Right cardiac atrium (tissue), 5 donors: Measurements from ENCODE around the gene PGLYRP1. TPM values are rescaled to one million over a fixed set of nuclear protein-coding genes. Genes with fewer than 3 reads are reported as not detected.

Source experiments
- ATAC-seq, 2 donors: fragments of 200-7000 bp; cut with Tn5 transposase; one replicate each; pipeline versions ENCODE4 v1.8.0 to v1.9.1; 2020; ENCODE audit warnings: moderate library complexity in 2 of 2, mild to moderate bottlenecking in 1 of 2
- DNase-seq, 3 donors: peaks; one replicate each; pipeline ENCODE4 v3.0.0-alpha.2; 2020
- H3K27ac ChIP-seq: one replicate; pipeline ENCODE4 v1.5.1; 2013; ENCODE audit warnings: mild to moderate bottlenecking, low read length, control low read depth, moderate library complexity
- H3K27me3 ChIP-seq: one replicate; pipeline ENCODE4 v1.6.1; 2013; ENCODE audit not compliant: control insufficient read depth, insufficient read depth
- H3K4me1 ChIP-seq: one replicate; pipeline ENCODE4 v1.6.1; 2013; ENCODE audit warnings: low read length; ENCODE audit not compliant: control insufficient read depth, insufficient read depth
- H3K4me3 ChIP-seq: one replicate; pipeline ENCODE4 v1.5.1; 2013; ENCODE audit warnings: low read length, control low read depth
- H3K9me3 ChIP-seq: one replicate; pipeline ENCODE4 v1.6.1; 2013; ENCODE audit warnings: low read length; ENCODE audit not compliant: control insufficient read depth
- WGBS: extraction: QIAGEN DNeasy Blood & Tissue Kit; methylation state at CpG from one replicate; pipeline ENCODE4 v1.1.7; 2013; 5-methylcytosine and 5-hydroxymethylcytosine counted together
- intact Hi-C, 4 donors: fragments of 100-400 bp; cut with DNase I; formaldehyde crosslinking; loops; one replicate each; pipeline versions ENCODE4 v1.11.0 to v1.14.0; 2022 to 2023
- polyA plus RNA-seq: library from polyadenylated mRNA; stranded (reverse); fragments of 200-250 nt; gene quantifications from one replicate; pipeline ENCODE4 v1.2.3, GENCODE V29; 2013
- total RNA-seq, 4 donors: library from RNA; stranded (reverse); fragmentation: NEBNext Ultra II Directional; extraction: Animal tissue kit (Norgen Biotek cat#: 25700); gene quantifications; one replicate each; pipeline ENCODE4 v1.2.1, GENCODE V29; 2021
- donor health status: healthy with polysubstance abuse.
- donor health status: DM: no; HTN: yes; CAD: no.
- donor health status: DM: no; HTN: no; CAD: no.
- donor health status: DM: no; HTN: yes; CAD: no; lungs with severe emphysema.
- donor health status: DM: yes; HTN: yes; CAD: no.

PGLYRP1 gene
- total and polyA plus RNA-seq, 5 donors: not detected

DNA sequence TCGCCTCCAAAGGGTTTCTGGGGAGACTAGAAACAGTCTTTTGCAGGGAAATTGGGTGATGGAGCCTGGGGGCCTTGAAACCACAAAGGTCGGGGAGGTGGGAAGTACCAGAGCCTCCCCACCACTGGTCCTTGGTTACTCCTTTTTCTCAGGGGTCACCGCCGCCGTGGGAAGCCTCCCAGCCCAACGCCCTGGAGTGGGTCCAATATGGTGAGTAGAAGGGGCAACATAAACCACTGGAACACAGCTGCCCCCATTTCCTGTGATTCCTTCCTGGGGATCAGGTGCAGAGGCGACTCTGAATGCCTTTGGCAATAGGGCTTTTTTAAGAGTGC lies 5.8 kb downstream of the PGLYRP1 start:
- DNase-seq (no peak), ATAC-seq (peak in 1 of 2 donors; percentile 2)
- H3K4me1 ChIP-seq: peaks cover 4% of the 10 kb centered on the region
- WGBS: 41% methylated on average over 7 of the region's 7 CpGs
- no peak overlapping the region for H3K27ac ChIP-seq
- H3K27me3 ChIP-seq: no peaks in the 10 kb centered on the region
- H3K4me3 ChIP-seq: no peak overlapping the region
- intact Hi-C loops: no loop called here
- no peaks in the 10 kb centered on the region for H3K9me3 ChIP-seq

DNA sequence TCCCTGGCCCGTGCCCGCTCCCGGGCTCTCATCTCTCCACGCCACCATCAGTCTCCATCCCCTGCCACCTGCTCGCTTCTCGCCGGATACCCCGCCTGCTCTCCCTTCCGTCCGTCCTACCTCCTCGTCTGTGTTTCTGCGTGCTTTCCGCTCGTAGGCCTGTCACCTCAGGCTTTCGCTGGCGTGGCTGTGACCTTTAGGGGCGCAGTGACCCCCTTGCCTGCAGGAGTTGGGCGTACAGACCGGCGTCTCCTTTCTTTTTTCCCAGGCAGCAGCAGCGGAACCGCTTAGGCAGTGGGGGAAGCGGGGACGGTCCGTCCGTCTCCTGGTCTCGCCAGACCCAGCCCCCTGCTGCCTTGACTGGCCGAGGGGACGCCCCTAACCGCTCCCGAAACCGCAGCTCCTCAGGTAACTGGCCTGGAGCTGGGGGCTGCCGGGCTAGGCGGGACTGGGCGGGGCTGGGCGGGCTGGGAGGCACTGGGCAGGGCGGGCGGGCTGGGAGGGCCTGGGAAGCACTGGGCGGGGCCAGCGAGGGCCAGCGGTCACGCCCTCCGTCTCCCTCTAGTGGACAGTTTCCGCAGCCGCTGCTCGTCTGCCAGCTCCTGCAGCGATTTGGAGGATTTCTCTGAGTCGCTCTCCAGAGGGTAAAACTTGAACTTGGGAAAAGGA lies 6.3 kb downstream of the PGLYRP1 start:
- under 1% methylated on average over 48 of the region's 48 CpGs for whole genome bisulfite sequencing
- ATAC-seq (peak; percentile 81 to 83), DNase-seq (peak; percentile 80 to 92 (median 91))
- Histone ChIP-seq H3K27ac (no peak overlapping the region), H3K9me3 (no peaks in the 10 kb centered on the region), H3K4me1 (peaks cover 4% of the 10 kb centered on the region), H3K4me3 (peak overlapping the region; percentile 94), H3K27me3 (no peaks in the 10 kb centered on the region)
- intact Hi-C loops: no loop called here

DNA sequence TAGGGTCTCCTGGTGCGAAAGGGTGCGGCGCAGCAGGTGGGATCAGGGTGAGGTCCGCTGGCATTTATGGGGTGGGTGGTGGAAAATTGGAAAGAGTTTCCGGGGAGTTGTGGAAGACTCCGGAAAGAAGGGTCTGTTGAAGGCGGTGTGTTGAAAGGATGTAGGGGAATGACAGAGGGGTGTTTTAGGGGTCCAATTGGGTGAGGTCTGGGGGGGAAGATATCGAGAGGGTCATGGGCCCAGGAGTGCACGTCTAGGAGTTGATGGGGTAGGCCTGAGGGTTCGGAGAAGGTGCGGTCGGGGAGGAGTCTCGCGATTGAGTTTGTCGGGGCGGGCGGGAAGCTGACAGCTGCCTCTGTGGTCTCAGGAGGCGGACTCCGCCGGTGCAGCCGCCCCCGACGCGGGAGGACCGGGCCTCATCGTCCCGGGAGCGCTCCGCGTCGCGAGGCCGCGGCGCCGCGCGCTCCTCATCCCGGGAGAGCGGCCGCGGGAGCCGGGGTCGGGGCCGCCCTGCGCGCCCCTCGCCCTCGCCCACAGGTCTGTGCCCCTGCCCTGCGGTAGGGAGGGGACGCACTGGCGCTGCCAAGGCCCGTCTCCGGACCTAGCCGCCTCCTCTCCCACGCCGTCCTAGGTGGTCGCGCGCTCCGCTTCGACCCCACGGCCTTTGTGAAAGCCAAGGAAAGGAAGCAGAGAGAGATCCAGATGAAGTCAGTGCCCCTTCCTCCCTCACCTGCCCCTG lies 7.0 kb downstream of the PGLYRP1 start:
- H3K27me3 ChIP-seq: no peaks in the 10 kb centered on the region
- intact Hi-C loops: no loop called here

DNA sequence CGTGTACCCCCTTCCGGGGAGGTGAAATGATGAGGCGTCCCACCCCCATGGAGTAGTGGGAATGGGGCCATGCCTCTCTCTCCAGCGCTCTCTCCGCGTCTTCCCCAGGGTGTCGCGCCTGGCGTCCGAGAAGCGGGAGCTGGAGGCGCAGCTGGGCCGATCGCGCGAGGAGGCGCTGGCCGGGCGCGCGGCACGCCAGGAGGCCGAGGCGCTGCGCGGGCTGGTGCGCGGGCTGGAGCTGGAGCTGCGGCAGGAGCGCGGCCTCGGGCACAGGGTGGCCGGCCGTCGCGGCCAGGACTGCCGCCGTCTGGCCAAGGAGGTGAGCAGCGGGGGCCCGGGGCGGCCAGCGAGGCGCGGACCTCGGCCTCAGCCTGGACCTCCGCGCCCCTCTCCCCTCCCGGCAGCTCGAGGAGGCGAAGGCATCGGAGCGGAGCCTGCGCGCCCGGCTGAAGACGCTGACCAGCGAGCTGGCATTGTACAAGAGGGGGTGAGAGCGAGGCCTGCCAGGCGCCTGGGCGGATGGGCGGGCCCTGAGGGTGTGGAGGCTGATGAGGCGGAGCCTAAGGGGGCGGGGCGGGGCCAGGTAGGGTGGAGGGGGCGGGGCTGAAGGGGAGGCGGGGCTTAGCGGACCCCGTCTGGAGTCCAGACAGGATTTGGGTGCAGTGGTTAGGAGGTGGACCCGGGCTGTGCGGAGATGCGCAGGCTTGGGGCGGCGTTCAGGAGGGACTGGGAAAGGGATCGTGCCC lies 7.7 kb downstream of the PGLYRP1 start:
- ATAC-seq: peak; percentile 64 to 70
- intact Hi-C loops: no loop called here
- Histone ChIP-seq H3K27ac (no peak overlapping the region), H3K4me1 (peaks cover 4% of the 10 kb centered on the region), H3K4me3 (peak overlapping the region; percentile 94), H3K27me3 (no peaks in the 10 kb centered on the region), H3K9me3 (no peaks in the 10 kb centered on the region)
- DNase-seq: peak; percentile 65 to 86 (median 83)
- 6% methylated on average over 74 of the region's 74 CpGs for WGBS

More for the DNA sequence above, 7.0 kb downstream of the PGLYRP1 start:
- no peaks in the 10 kb centered on the region for H3K9me3 ChIP-seq
- ATAC-seq (peak; percentile 17 to 20), DNase-seq (peak in 1 of 3 donors; percentile 60)
- H3K27ac ChIP-seq: no peak overlapping the region
- whole genome bisulfite sequencing: 4% methylated on average over 63 of the region's 63 CpGs
- H3K4me3 ChIP-seq: peak overlapping the region; percentile 94
- H3K4me1 ChIP-seq: peaks cover 4% of the 10 kb centered on the region

DNA sequence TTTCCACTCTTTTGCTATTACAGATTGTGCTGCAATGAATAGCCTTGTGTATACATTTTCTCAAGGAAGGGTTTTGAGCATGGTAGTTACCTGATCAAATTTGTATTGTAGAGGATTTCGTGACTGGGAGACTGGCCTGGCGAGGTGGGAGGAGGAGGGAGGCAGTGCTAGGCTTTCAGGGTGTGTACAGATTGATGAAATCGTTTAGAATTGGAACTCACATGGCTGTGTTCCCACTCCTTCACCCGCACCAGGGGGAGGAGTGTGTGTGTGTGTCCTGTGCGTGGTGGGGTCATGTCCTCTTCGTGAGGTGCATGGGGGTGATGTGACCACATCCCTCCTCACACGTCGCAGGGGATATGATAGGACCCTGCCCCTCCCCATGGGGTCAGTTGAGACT lies 8.3 kb downstream of the PGLYRP1 start:
- WGBS: 51% methylated on average over 8 of the region's 8 CpGs
- Histone ChIP-seq H3K27me3 (no peaks in the 10 kb centered on the region), H3K9me3 (no peaks in the 10 kb centered on the region), H3K27ac (no peak overlapping the region), H3K4me1 (peaks cover 4% of the 10 kb centered on the region), H3K4me3 (no peak overlapping the region)
- ATAC-seq: no peak
- DNase-seq: no peak
- intact Hi-C loops: no loop called here

DNA sequence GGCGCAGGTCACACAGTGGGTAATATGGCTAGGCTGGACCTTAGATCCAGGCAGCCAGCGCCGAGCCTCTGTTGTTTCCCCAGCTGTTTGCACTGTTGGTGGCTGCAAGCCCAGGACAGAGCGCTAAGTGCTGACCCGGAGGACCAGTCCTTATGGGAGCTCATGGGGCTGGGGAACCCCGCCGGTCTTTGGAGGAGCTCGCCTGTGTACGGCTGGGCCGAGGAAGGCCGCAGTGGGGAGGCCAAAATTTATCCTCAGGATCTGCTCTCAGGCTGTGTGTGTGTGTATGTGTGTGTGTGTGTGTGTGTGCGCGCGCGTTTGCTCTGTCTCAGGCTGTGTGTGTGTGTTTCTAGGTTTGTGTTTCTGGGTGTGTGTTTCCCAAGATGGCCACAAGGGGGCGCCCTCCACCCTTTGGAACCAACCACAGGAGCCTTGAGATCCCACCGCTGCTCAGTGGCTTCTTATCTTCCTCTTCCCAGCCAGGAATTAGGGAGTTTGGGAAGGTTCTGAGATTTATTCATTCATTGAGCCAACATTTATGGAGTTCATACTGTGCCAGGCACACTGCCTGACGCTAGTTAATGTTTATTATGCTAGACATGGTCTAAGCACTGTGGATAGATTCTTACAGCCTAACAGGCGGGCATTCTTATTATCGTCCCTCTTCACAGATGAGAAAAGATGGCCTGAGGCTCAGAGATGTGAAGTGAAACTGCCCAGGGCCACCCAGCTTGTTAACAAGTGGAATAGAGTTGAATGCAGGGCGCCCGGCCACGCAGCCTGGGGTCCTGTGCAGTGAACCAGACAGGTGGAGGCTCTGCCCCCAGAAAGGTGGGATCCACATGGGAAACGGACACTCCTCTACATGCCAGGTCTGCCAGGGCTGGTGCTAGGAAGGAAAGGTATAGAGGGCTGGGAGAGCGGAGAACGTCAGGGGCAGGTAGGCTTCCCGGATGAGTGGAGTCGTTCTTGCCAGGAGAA lies 13.0 kb downstream of the PGLYRP1 start:
- H3K27me3 ChIP-seq: no peaks in the 10 kb centered on the region
- H3K4me1 ChIP-seq: peaks cover 1% of the 10 kb centered on the region
- H3K4me3 ChIP-seq: no peak overlapping the region
- peak; percentile 59 to 80 (median 78) for DNase-seq
- intact Hi-C loops: no loop called here
- no peak overlapping the region for H3K27ac ChIP-seq
- no peaks in the 10 kb centered on the region for H3K9me3 ChIP-seq
- WGBS: 62% methylated on average over 28 of the region's 28 CpGs
- ATAC-seq: peak; percentile 69 to 82

DNA sequence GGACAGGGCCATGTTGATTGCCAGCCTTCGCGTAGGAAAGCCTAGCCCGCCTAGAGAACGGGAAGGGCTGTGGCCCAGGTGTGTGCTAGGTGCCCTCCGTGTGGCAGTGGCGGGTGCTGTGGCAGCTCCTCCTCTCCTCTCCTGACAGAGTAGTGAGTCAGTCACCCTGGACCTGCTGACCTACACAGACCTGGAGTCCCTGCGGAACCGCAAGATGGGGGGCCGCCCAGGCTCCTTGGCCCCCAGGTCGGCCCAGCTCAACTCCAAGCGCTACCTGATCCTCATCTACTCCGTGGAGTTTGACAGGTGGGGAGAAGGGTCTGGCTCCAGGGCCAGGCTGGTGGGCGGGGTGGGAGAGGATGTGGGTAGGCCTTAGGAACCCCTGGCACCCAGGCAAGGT lies 16.4 kb downstream of the PGLYRP1 start:
- H3K27me3 ChIP-seq: no peaks in the 10 kb centered on the region
- DNase-seq (no peak), ATAC-seq (no peak)
- H3K4me1 ChIP-seq: no peaks in the 10 kb centered on the region
- WGBS: 95% methylated on average over 13 of the region's 13 CpGs
- intact Hi-C loops: no loop called here
- no peak overlapping the region for H3K27ac ChIP-seq
- no peak overlapping the region for H3K4me3 ChIP-seq
- no peaks in the 10 kb centered on the region for H3K9me3 ChIP-seq

DNA sequence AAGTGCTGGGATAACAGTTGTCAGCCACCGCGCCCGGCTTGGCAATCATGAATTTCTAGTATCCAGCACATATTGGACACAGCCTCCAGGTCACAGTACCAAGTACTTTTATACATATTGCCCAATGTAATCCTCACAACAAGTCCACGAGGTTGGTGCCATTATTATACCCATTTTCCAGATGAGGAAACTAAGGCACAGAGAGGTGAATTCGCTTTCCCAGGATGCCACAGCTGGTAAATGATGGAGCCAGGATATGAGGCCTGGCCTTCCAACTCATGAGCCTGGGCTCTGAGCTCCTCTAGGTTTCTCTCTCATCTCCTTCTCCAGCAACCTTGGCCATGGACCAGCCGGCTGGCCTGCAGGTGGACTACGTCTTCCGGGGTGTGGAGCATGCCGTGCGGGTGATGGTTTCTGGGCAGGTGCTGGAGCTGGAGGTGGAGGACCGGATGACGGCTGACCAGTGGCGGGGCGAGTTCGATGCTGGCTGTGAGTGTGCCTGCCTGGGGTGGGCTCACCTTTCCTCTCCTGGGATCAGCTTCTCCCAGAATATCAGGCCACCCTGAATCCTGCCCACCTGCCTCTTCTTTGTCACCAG lies 20.1 kb downstream of the PGLYRP1 start:
- 95% methylated on average over 15 of the region's 15 CpGs for WGBS
- Histone ChIP-seq H3K4me1 (peaks cover 2% of the 10 kb centered on the region), H3K27ac (no peak overlapping the region), H3K4me3 (no peak overlapping the region), H3K9me3 (no peaks in the 10 kb centered on the region), H3K27me3 (no peaks in the 10 kb centered on the region)
- no peak for DNase-seq
- ATAC-seq: no peak
- intact Hi-C loops: no loop called here

DNA sequence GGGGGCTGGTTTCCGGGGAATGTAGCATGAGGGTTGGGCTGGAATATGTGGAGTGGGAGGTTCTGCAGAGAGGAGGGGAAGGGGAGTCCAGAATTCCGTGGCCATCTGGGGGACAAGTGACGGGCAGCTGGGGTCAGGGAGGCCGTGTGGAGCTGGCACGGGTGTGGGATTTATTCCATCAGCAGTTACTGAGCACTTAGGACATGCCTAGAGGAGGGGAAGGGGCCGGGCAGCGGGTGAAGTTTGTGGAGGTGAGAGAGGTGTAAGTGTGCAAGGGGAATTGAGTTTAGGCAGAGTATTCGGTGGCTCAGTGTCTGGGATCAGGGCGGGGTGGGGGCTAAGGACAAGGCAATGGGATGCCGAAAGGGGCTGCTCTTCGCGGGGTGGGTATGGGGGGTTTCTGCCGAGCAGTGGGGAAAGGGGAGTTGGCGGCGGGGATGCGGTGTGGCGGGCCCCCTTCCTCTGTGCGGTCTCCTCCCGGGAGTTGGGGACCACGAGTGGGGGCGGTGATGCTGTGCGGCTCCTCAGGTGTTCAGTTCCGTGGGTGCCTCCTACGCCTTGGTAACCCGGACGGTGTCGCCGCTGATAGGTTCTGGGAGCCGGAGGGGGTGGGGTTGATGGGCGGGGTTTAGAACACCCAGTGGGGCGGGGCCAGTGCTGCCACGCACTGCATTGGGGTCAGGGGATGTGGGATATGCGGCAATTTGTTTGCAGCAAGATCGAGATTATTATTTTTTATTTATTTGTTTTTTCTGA lies 22.2 kb downstream of the PGLYRP1 start:
- WGBS: 6% methylated on average over 34 of the region's 34 CpGs
- peak; percentile 41 to 63 for ATAC-seq
- intact Hi-C loops: no loop called here
- peak; percentile 52 to 74 (median 74) for DNase-seq
- H3K9me3 ChIP-seq: no peaks in the 10 kb centered on the region
- H3K4me1 ChIP-seq: peaks cover 2% of the 10 kb centered on the region
- no peak overlapping the region for H3K4me3 ChIP-seq
- H3K27ac ChIP-seq: no peak overlapping the region
- no peaks in the 10 kb centered on the region for H3K27me3 ChIP-seq
